OCI-LY3 (cell line): Measurements from ENCODE around the gene ADA.

Experiments
- CTCF ChIP-seq: fragments of 200-600, 300-600 bp; sonication (generic); IDR thresholded peaks from 2 replicates; pipeline ENCODE4 v1.5.1; 2014; ENCODE audit warnings: antibody characterized with exemption, low read length, low read depth
- EZH2phosphoT487 ChIP-seq: fragments of 200-600 bp; shearing (Covaris generic); IDR thresholded peaks from 2 replicates; pipeline ENCODE4 v1.6.1; 2018; ENCODE audit warnings: antibody characterized with exemption, mixed run types, low read depth

GRCh38 chr20:44620030-44620429 lies 31.5 kb downstream of the ADA start:
- TF ChIP-seq CTCF = no peak
- no peak for TF ChIP-seq EZH2phosphoT487
